ENCODE measurements around the gene CNPY1.

Gene CNPY1

GRCh38 chr7:155469311-155470185, 76.8 kb downstream of the CNPY1 start:
- no peaks in the 10 kb centered on the region for H3K79me1 ChIP-seq (replicated peaks; ENCODE audit: low read length, poor library complexity, severe bottlenecking)
- no peak overlapping the region for H2AK5ac ChIP-seq (ENCODE audit: low read length, severe bottlenecking)
- no peak overlapping the region for H3K14ac ChIP-seq (ENCODE audit: low read length in 2 of 2)
- H3K4me3 ChIP-seq (ENCODE audit: insufficient read depth in 1 of 2, low read depth in 1 of 2, low read length in 2 of 2): no peak overlapping the region
- no peak overlapping the region for H2BK15ac ChIP-seq (ENCODE audit: low read depth, poor library complexity, severe bottlenecking)
- peaks cover 4% of the 10 kb centered on the region for H3K9me3 ChIP-seq (ENCODE audit: control insufficient read depth, low read length)
- no peak overlapping the region for H3K18ac ChIP-seq (ENCODE audit: low read depth in 1 of 2, low read length in 2 of 2)
- H2BK120ac ChIP-seq (ENCODE audit: low read depth, low read length): no peak overlapping the region
- H3K27ac ChIP-seq (ENCODE audit: low read length, poor library complexity, severe bottlenecking): no peak overlapping the region
- H3K4me2 ChIP-seq (ENCODE audit: low read length, poor library complexity, severe bottlenecking): no peak overlapping the region
- no peak for DNase-seq
- 17% methylated on average over 11 of the region's 12 CpGs for WGBS
- H3K4ac ChIP-seq (ENCODE audit: low read depth in 1 of 2, low read length in 2 of 2): no peak overlapping the region
- peaks cover 81 to 98% of the 10 kb centered on the region in 2 experiments for H3K27me3 ChIP-seq (ENCODE audit: control insufficient read depth in 1 of 2, insufficient read depth in 1 of 2, low read length in 2 of 2)
- no peak overlapping the region for H3K9ac ChIP-seq (ENCODE audit: low read length)
- H4K8ac ChIP-seq (ENCODE audit: low read length): no peak overlapping the region
- no peak overlapping the region for H3K23ac ChIP-seq (ENCODE audit: low read length in 2 of 2)
- H3K36me3 ChIP-seq (ENCODE audit: control insufficient read depth in 1 of 2, insufficient read depth in 2 of 2, low read depth in 1 of 2, low read length in 2 of 2): no peaks in the 10 kb centered on the region
- peaks cover 40% of the 10 kb centered on the region for H3K4me1 ChIP-seq (ENCODE audit: control insufficient read depth, insufficient read depth, low read depth, low read length)
- no peak overlapping the region for H2BK5ac ChIP-seq (ENCODE audit: low read depth, low read length, poor library complexity, severe bottlenecking)
- H2AFZ ChIP-seq (ENCODE audit: low read depth, low read length): no peak overlapping the region
- H4K91ac ChIP-seq (ENCODE audit: low read length): no peak overlapping the region
- H2BK12ac ChIP-seq (ENCODE audit: low read length in 2 of 2): no peak overlapping the region

- DNase-seq: no peak
- no peak overlapping the region for H3K14ac ChIP-seq (ENCODE audit: low read length in 2 of 2)
- no peak overlapping the region for H2AK5ac ChIP-seq (ENCODE audit: low read length, severe bottlenecking)
- no peak overlapping the region for H2BK5ac ChIP-seq (ENCODE audit: low read depth, low read length, poor library complexity, severe bottlenecking)
- no peak overlapping the region for H3K4me3 ChIP-seq (ENCODE audit: insufficient read depth in 1 of 2, low read depth in 1 of 2, low read length in 2 of 2)
- no peak overlapping the region for H2BK120ac ChIP-seq (ENCODE audit: low read depth, low read length)
- no peak overlapping the region for H3K27ac ChIP-seq (ENCODE audit: low read length, poor library complexity, severe bottlenecking)
- no peak overlapping the region for H3K18ac ChIP-seq (ENCODE audit: low read depth in 1 of 2, low read length in 2 of 2)
- H3K27me3 ChIP-seq (ENCODE audit: control insufficient read depth in 1 of 2, insufficient read depth in 1 of 2, low read length in 2 of 2): peaks cover 78 to 98% of the 10 kb centered on the region in 2 experiments
- H3K4me2 ChIP-seq (ENCODE audit: low read length, poor library complexity, severe bottlenecking): no peak overlapping the region
- H2AFZ ChIP-seq (ENCODE audit: low read depth, low read length): no peak overlapping the region
- H4K8ac ChIP-seq (ENCODE audit: low read length): no peak overlapping the region
- no peak overlapping the region for H3K23ac ChIP-seq (ENCODE audit: low read length in 2 of 2)
- H3K4ac ChIP-seq (ENCODE audit: low read depth in 1 of 2, low read length in 2 of 2): no peak overlapping the region
- H3K79me1 ChIP-seq (replicated peaks; ENCODE audit: low read length, poor library complexity, severe bottlenecking): no peaks in the 10 kb centered on the region
- no peaks in the 10 kb centered on the region for H3K36me3 ChIP-seq (ENCODE audit: control insufficient read depth in 1 of 2, insufficient read depth in 2 of 2, low read depth in 1 of 2, low read length in 2 of 2)
- H3K9me3 ChIP-seq (ENCODE audit: control insufficient read depth, low read length): peaks cover 4% of the 10 kb centered on the region
- 17% methylated on average over 10 of the region's 10 CpGs for WGBS
- H2BK15ac ChIP-seq (ENCODE audit: low read depth, poor library complexity, severe bottlenecking): no peak overlapping the region
- H3K9ac ChIP-seq (ENCODE audit: low read length): no peak overlapping the region
- H4K91ac ChIP-seq (ENCODE audit: low read length): no peak overlapping the region
- peaks cover 39% of the 10 kb centered on the region for H3K4me1 ChIP-seq (ENCODE audit: control insufficient read depth, insufficient read depth, low read depth, low read length)
- no peak overlapping the region for H2BK12ac ChIP-seq (ENCODE audit: low read length in 2 of 2)
Observed at GRCh38 chr7:155468785-155469148, 77.6 kb downstream of the CNPY1 start.

GRCh38 chr7:155467846-155468784, 78.2 kb downstream of the CNPY1 start:
- Histone ChIP-seq H3K9ac (ENCODE audit: low read length) (no peak overlapping the region), H3K23ac (ENCODE audit: low read length in 2 of 2) (no peak overlapping the region), H2AK5ac (ENCODE audit: low read length, severe bottlenecking) (no peak overlapping the region), H3K79me1 (replicated peaks; ENCODE audit: low read length, poor library complexity, severe bottlenecking) (no peaks in the 10 kb centered on the region), H2BK12ac (ENCODE audit: low read length in 2 of 2) (no peak overlapping the region), H4K8ac (ENCODE audit: low read length) (no peak overlapping the region), H3K9me3 (ENCODE audit: control insufficient read depth, low read length) (peaks cover 4% of the 10 kb centered on the region), H3K4ac (ENCODE audit: low read depth in 1 of 2, low read length in 2 of 2) (no peak overlapping the region), H2AFZ (ENCODE audit: low read depth, low read length) (no peak overlapping the region), H3K36me3 (ENCODE audit: control insufficient read depth in 1 of 2, insufficient read depth in 2 of 2, low read depth in 1 of 2, low read length in 2 of 2) (no peaks in the 10 kb centered on the region), H4K91ac (ENCODE audit: low read length) (no peak overlapping the region), H3K4me1 (ENCODE audit: control insufficient read depth, insufficient read depth, low read depth, low read length) (peaks cover 39% of the 10 kb centered on the region), H3K4me3 (ENCODE audit: insufficient read depth in 1 of 2, low read depth in 1 of 2, low read length in 2 of 2) (peak overlapping the region in 1 of 2 experiments; percentile 56), H3K4me2 (ENCODE audit: low read length, poor library complexity, severe bottlenecking) (peak overlapping the region; percentile 75), H2BK5ac (ENCODE audit: low read depth, low read length, poor library complexity, severe bottlenecking) (no peak overlapping the region), H3K18ac (ENCODE audit: low read depth in 1 of 2, low read length in 2 of 2) (no peak overlapping the region), H2BK15ac (ENCODE audit: low read depth, poor library complexity, severe bottlenecking) (no peak overlapping the region), H3K14ac (ENCODE audit: low read length in 2 of 2) (no peak overlapping the region), H3K27me3 (ENCODE audit: control insufficient read depth in 1 of 2, insufficient read depth in 1 of 2, low read length in 2 of 2) (peaks cover 79 to 98% of the 10 kb centered on the region in 2 experiments), H2BK120ac (ENCODE audit: low read depth, low read length) (no peak overlapping the region), H3K27ac (ENCODE audit: low read length, poor library complexity, severe bottlenecking) (no peak overlapping the region)
- no peak for DNase-seq
- WGBS: 2% methylated on average over 69 of the region's 70 CpGs

All from mesenchymal stem cell (in vitro differentiated cells and primary cell).